HepG2 (cell line): ENCODE data around the gene MAPK11. TPM values are rescaled to one million over a fixed set of nuclear protein-coding genes. Genes with fewer than 3 reads are reported as not detected.

Source experiments
- ATF4 ChIP-seq, 2 experiments: fragments of 450-650 bp in 1 of 2; sonication (generic) in 1 of 2; formaldehyde crosslinking; IDR thresholded peaks; 2 replicates each; pipeline versions ENCODE4 v1.5.0 to v1.8.0; 2020 to 2022; ENCODE audit warnings: mild to moderate bottlenecking in 1 of 2, missing genetic modification reagents in 1 of 2
- EED ChIP-seq: sonication (generic); formaldehyde crosslinking; IDR thresholded peaks from 2 replicates; pipeline ENCODE4 v1.5.0; 2020; ENCODE audit warnings: mild to moderate bottlenecking, missing genetic modification reagents
- IKZF4 ChIP-seq: sonication (generic); formaldehyde crosslinking; IDR thresholded peaks from 2 replicates; pipeline ENCODE4 v1.5.1; 2020; ENCODE audit warnings: borderline replicate concordance, mild to moderate bottlenecking, low read depth, missing genetic modification reagents; ENCODE audit errors: not compliant biosample characterization
- MATR3 ChIP-seq: sonication (generic); formaldehyde crosslinking; IDR thresholded peaks from 2 replicates; pipeline ENCODE4 v1.4.0; 2020; ENCODE audit warnings: missing genetic modification reagents
- MTA3 ChIP-seq: sonication (generic); formaldehyde crosslinking; IDR thresholded peaks from 2 replicates; pipeline ENCODE4 v1.4.0; 2020; ENCODE audit warnings: missing genetic modification reagents
- MYPOP ChIP-seq: sonication (generic); formaldehyde crosslinking; IDR thresholded peaks from 2 replicates; pipeline ENCODE4 v1.8.1; 2023; ENCODE audit warnings: mild to moderate bottlenecking, moderate library complexity, missing genetic modification reagents
- NFKBIZ ChIP-seq: IDR thresholded peaks from 2 replicates; pipeline ENCODE4 v1.6.1; 2018; ENCODE audit warnings: missing genetic modification reagents, missing compliant biosample characterization
- PHF21A ChIP-seq: sonication (generic); formaldehyde crosslinking; IDR thresholded peaks from 2 replicates; pipeline ENCODE4 v1.5.0; 2020; ENCODE audit warnings: mild to moderate bottlenecking, missing genetic modification reagents
- RFX1 ChIP-seq: fragments of 450-650 bp; IDR thresholded peaks from 2 replicates; pipeline ENCODE4 v1.6.1; 2017
- SNAPC2 ChIP-seq: sonication (generic); formaldehyde crosslinking; IDR thresholded peaks from 2 replicates; pipeline ENCODE4 v1.8.1; 2022; ENCODE audit warnings: mild to moderate bottlenecking, missing genetic modification reagents
- THAP11 ChIP-seq: IDR thresholded peaks from 2 replicates; pipeline ENCODE4 v1.6.1; 2016; ENCODE audit warnings: missing biosample characterization, missing genetic modification reagents
- ZBED4 ChIP-seq: sonication (generic); formaldehyde crosslinking; IDR thresholded peaks from 2 replicates; pipeline ENCODE4 v1.4.0; 2020; ENCODE audit warnings: missing genetic modification reagents, borderline replicate concordance
- ZIK1 ChIP-seq: sonication (generic); formaldehyde crosslinking; IDR thresholded peaks from 2 replicates; pipeline ENCODE4 v1.5.0; 2020; ENCODE audit warnings: mild to moderate bottlenecking, low read depth, missing genetic modification reagents, borderline replicate concordance
- ZKSCAN5 ChIP-seq: sonication (generic); formaldehyde crosslinking; IDR thresholded peaks from 2 replicates; pipeline ENCODE4 v1.5.1; 2020; ENCODE audit warnings: mild to moderate bottlenecking, missing genetic modification reagents
- ZMYM3 ChIP-seq: sonication (generic); formaldehyde crosslinking; IDR thresholded peaks from 2 replicates; pipeline ENCODE4 v1.5.1; 2020; ENCODE audit warnings: mild to moderate bottlenecking, missing genetic modification reagents
- ZNF296 ChIP-seq: sonication (generic); formaldehyde crosslinking; conservative IDR thresholded peaks from 2 replicates; pipeline ENCODE4 v1.5.0; 2020; ENCODE audit warnings: mild to moderate bottlenecking, missing genetic modification reagents
- ZNF30 ChIP-seq: sonication (generic); formaldehyde crosslinking; IDR thresholded peaks from 2 replicates; pipeline ENCODE4 v1.5.0; 2020; ENCODE audit warnings: mild to moderate bottlenecking, missing genetic modification reagents
- ZNF451 ChIP-seq: sonication (generic); formaldehyde crosslinking; IDR thresholded peaks from 2 replicates; pipeline ENCODE4 v1.5.0; 2020; ENCODE audit warnings: mild to moderate bottlenecking, missing genetic modification reagents
- ZNF460 ChIP-seq: sonication (generic); formaldehyde crosslinking; IDR thresholded peaks from 2 replicates; pipeline ENCODE4 v1.5.1; 2020; ENCODE audit warnings: missing genetic modification reagents, mild to moderate bottlenecking, borderline replicate concordance
- ZNF484 ChIP-seq: sonication (generic); formaldehyde crosslinking; IDR thresholded peaks from 2 replicates; pipeline ENCODE4 v1.5.1; 2020; ENCODE audit warnings: mild to moderate bottlenecking, low read depth, missing genetic modification reagents, borderline replicate concordance
- ZNF503 ChIP-seq: sonication (generic); formaldehyde crosslinking; IDR thresholded peaks from 2 replicates; pipeline ENCODE4 v1.4.0; 2020; ENCODE audit warnings: missing genetic modification reagents
- ZNF564 ChIP-seq: sonication (generic); formaldehyde crosslinking; IDR thresholded peaks from 2 replicates; pipeline ENCODE4 v1.8.1; 2023; ENCODE audit warnings: mild to moderate bottlenecking, missing genetic modification reagents
- ZNF816 ChIP-seq: sonication (generic); formaldehyde crosslinking; IDR thresholded peaks from 2 replicates; pipeline ENCODE4 v1.8.0; 2022; ENCODE audit warnings: missing genetic modification reagents, mild to moderate bottlenecking, borderline replicate concordance
- polyA plus RNA-seq, 8 experiments: library from polyadenylated mRNA; depleted of rRNA in 3 of 8; stranded (reverse) in 7 of 8; unstranded in 1 of 8; fragments of >200 nt; fragmentation: Illumina TruSeq in 4 of 8; extraction: Trizol in 4 of 8; gene quantifications; 2 replicates each; pipeline versions ENCODE4 v1.2.1 to v1.2.3, GENCODE V29; 2011 to 2016; ENCODE audit warnings: low read depth in 4 of 8, missing spikeins in 1 of 8, mixed read lengths in 1 of 8; ENCODE audit not compliant: insufficient read depth in 1 of 8
- total RNA-seq, 5 experiments: library from RNA; depleted of rRNA; stranded (reverse); fragments of >200 nt; fragmentation: Illumina TruSeq; extraction: Trizol; gene quantifications; 2 replicates each; pipeline ENCODE4 v1.2.3, GENCODE V29; 2016; ENCODE audit warnings: low read depth in 1 of 5

The MAPK11 gene
- total and polyA plus RNA-seq, 2 of the 13 experiments (the other 11 are each of a cell fraction or from before 2014, with no cell fraction given): 0.15 to 0.17 TPM

- TF ChIP-seq ZBED4 (no peak), THAP11 (peak; percentile 96), ZKSCAN5 (no peak), SNAPC2 (CRISPR knock-in tag) (0 out of 2 replicates have a peak, but pooled peaks have one; percentile 27), IKZF4 (CRISPR knock-in tag) (peak; percentile 81), MATR3 (CRISPR knock-in tag) (no peak), ZNF503 (CRISPR knock-in tag) (peak; percentile 38), EED (peak; percentile 44; the same call in 1 of the 2 replicates), PHF21A (CRISPR knock-in tag) (no peak), ZNF564 (CRISPR knock-in tag) (no peak), MYPOP (CRISPR knock-in tag) (peak; percentile 22; the same call in 1 of the 2 replicates), ZNF30 (no peak), ZIK1 (CRISPR knock-in tag) (no peak; the same call in 1 of the 2 replicates), ZNF296 (CRISPR knock-in tag) (no peak), ATF4 (CRISPR knock-in tag; IDR thresholded peaks at IDR 0.05) (no peak), ZMYM3 (no peak), RFX1 (no peak), NFKBIZ (CRISPR knock-in tag) (0 out of 2 replicates have a peak, but pooled peaks have one; percentile 84), MTA3 (no peak), ZNF484 (CRISPR knock-in tag) (no peak), ZNF816 (CRISPR knock-in tag) (no peak), ZNF460 (CRISPR knock-in tag) (no peak), ZNF451 (CRISPR knock-in tag) (no peak)
Observed at GRCh38 chr22:50244420-50245213, 25.6 kb downstream of the MAPK11 start, which contains the start of gene TUBGCP6 (continued).
